GM18951 (cell line): ENCODE data around the gene WDFY1.

Experiments
- POLR2A ChIP-seq: IDR thresholded peaks from 4 replicates; pipeline ENCODE4 v1.6.1; 2011; ENCODE audit warnings: mild to moderate bottlenecking; ENCODE audit not compliant: insufficient read length, insufficient read depth; ENCODE audit errors: extremely low read depth
- in situ Hi-C: fragments of 300-500 bp; cut with MboI; formaldehyde crosslinking; loops from one replicate; pipeline ENCODE4 v1.12.0; 2022; ENCODE audit warnings: low sequenced_read_pairs, mixed read lengths, inconsistent platforms; ENCODE audit not compliant: unreplicated experiment

The WDFY1 gene

DNA sequence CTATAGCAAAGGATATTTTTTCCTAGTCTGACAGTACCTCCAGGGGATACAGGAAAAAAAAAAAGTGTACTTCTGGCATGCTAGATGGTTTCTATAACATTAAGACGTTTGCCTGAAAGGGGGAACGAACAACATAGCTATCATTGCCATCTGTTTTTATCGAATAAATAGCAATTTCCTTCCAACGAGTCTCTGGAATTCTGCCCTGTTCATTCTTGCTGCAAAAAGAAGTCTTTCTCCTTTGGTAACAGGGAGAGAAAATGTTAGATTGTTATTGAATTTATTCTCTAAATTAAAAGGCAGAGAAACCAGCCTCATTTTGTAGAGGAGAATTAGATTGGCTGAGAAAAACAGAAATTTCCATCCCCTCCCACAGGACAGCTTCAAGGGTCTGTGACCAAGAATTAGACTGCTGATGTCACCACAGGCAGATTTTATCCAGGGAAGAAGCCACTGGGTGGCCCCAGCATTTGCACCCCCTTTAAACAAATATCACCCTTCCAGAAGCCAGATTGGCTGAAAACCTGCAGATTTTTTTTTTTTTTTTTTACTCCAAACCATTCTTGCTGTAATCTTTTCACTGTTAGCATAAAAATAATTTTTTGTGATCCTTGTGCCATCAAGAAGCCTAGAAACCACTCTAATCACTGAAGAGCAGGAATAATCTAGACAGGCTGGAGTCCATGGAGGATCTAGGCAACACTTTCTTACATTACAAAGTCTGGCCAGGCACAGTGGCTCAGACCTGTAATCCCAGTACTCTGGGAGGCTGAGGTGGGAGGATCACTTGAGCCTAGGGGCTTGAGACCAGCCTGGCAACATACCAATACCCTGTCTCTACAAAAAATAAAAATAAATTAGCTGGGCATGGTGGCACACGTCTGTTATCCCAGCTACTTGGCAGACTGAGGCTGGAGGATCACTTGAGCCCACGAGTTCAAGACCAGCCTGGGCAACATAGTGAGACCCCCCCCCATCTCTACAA lies 12.0 kb downstream of the WDFY1 start:
- in situ Hi-C loops: no loop called here
- no peak for TF ChIP-seq POLR2A

DNA sequence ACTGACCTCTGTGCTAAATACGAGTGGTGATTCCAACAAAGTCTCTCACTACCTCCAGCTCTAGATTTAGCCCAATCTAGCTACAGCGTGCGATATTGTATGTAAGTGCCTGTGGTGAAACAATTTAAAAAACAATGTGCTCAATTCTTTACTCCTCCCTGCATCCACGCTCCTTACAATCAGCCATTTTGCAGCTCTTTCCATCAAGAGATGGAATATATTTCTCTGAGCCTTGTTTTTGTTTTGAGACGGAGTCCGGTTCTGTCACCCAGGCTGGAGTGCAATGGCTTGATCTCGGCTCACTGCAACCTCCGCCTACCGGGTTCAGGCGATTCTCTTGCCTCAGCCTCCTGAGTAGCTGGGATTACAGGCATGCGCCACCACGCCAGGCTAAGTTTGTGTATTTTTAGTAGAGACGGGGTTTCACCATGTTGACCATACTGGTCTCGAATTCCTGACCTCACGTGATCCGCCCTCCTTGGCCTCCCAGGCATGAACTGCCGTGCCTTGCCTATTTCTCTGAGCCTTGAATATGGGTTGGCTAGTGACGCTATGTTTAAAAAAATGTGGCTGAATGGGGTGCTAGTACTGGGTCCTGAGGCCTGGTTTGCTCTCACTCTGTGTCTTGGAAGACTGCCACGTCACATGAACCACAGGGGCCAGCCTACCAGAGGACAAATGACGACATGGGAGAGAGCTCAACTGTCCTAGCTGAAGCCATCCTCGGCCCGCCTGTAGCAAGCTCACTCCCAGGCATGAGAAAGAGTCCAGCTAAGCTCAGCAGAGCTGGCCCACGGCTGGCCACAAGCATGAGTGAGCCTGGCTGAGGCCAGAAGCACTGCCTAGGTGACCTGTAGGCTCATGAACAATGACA lies 14.8 kb downstream of the WDFY1 start:
- in situ Hi-C loops: no loop called here
- no peak for TF ChIP-seq POLR2A

GRCh38 chr2:223929571-223930102 lies 15.5 kb downstream of the WDFY1 start:
- TF ChIP-seq POLR2A: no peak
- in situ Hi-C loops: no loop called here

DNA sequence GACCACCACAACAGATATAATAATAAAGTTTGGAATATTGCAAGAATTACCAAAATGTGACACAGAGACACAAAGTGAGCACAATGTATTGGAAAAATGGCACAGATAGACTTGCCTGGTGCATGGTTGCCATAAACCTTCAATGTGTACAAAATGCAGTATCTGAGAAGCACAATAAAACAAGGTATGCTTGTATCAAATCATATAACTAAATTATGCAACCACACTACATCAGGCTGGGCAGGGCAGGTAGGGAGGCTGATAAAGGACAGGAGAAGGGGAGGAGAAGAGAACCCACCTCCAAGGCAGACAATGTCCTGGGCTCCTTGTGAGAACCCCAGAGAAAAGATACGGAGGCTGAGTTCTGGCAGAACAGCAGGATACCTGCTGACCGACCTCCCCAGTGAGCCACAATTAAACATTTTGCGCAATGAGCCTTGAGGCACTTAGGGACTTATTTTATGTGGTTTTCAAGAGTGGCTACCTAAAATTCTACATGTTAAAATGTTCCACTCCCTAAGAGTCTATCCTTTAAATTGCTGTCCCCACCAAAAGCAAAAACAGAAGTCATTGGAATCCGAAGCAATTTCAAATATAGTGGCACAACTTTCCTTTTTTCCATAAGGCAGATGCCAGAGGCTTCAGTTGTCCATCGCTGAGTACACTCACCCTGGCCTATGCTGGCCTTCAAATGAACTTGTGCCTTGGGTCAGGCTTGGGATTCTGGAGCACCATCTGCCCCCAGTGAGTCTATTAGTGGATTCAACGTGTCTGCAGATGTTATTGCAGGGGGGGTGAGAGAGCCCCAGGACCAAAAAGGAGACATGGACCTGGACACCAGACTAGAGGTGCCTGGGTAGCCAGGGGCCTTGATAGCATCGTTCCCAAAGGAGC lies 16.8 kb downstream of the WDFY1 start:
- no peak for TF ChIP-seq POLR2A
- in situ Hi-C loops: no loop called here

GRCh38 chr2:223925106-223925505 lies 20.0 kb downstream of the WDFY1 start:
- no peak for TF ChIP-seq POLR2A
- in situ Hi-C loops: no loop called here

DNA sequence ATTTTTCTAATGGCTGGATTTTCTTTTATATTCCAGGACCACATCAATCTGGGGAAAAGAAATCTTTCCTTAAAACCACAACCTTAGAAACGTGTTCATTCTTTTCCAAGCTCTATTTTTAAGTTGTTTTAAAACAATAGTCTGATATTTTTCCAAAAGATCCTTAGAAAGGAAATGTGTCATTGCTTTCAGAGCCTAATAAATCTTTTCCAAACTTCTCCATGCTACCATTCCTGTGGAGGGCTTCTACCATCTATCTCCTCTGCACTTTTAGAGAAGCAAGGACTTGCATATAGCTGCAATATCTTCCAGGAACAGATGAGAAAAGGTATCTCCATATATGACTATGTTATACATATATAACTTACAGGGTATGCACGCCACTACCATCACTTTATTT lies 21.2 kb downstream of the WDFY1 start:
- in situ Hi-C loops: no loop called here
- TF ChIP-seq POLR2A: no peak

GRCh38 chr2:223922308-223922707 lies 22.8 kb downstream of the WDFY1 start:
- TF ChIP-seq POLR2A: no peak
- in situ Hi-C loops: no loop called here

GRCh38 chr2:223921204-223921603 lies 23.9 kb downstream of the WDFY1 start:
- TF ChIP-seq POLR2A: no peak
- in situ Hi-C loops: no loop called here

DNA sequence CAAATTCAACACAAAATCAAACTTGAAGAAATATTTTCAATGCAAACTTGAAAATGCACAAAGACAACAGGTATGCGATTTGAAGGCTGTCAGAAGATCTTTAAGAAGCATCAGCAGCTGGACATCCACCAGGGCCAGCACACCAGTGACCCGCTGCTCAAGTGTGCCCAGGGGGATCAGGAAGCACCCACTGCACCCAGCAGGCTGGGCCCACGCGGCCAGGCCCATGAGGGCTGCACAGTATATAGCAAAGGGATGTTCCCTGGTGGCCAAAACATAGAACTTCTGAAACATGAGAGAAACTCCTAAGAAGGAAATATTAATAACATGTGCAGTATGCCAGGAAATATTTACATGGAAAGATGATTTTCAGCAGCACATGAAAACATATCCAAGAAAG lies 25.0 kb downstream of the WDFY1 start:
- in situ Hi-C loops: no loop called here
- TF ChIP-seq POLR2A: no peak

DNA sequence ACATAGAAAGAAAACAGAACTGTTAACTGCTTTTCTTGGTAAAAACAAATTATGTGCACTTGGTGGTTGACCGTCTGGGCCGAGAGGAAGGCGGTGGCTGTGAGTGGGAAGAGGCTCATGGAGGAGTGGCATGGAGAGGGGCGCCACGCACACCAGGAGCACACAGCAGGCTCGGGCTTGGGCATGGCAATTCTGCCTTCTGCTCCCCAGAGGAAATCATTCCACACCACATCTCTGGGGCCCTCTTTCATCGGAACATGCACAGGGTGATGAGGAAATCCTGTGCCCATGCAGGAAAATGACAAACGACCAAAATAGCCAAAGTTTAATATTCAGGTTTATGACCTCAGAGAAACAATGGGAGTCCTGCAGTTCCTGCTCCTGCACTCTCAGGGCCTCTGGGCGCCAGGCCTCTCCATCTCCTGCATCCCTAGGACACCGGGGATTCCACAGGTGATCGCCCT lies 26.4 kb downstream of the WDFY1 start:
- in situ Hi-C loops: no loop called here
- TF ChIP-seq POLR2A: no peak

DNA sequence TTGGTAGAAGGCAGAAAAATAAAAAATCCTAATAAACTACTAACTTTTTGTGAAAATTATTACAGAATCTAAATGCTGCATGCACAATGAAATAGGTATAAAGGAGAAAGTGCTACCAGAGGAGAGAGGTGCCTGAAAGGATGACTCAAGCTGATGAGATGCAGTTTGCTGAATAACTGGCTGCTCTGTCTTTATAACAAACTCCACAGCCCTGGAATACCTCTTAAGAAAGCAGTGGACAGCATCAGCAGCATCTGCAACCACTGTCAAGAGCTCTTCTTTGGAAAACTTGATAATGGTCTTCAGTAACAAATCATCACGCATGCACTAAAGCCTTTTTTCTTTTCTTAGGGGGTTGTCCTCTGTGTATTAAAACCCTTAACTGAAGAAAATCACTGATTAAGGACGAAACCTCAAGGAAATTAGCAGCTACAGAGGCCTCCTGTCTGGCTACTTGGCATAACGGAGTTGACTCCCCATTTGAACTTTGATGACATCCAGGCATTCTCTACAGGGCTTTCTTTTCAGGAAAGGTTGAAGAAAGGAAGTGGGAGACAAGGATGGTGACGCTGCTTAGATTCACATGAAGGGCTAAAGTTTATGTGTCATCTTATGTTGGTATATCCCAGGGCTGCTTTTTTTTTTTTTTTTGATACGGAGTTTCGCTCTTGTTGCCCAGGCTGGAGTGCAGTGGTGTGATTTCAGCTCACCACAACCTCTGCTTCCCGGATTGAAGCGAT lies 28.8 kb downstream of the WDFY1 start:
- in situ Hi-C loops: no loop called here
- TF ChIP-seq POLR2A: no peak

DNA sequence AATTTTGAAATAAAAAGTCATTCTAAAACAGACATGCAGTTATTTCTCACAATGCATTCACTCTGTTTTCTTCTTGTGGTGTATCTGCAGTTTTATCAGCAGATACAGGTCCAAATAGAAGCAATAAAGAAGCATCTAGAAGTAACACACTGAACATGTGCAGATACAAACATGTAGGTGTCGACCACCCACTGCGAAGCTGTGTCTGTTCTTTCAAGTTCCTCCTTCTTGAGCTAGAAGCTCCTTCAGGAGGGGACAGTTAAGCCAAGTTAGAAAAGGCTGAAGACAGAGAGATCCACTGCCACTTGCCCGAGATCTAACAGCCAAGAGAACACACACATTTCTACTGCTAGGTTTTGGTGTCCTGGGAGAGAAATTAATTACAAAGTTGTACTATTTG lies 30.1 kb downstream of the WDFY1 start:
- in situ Hi-C loops: no loop called here

GRCh38 chr2:223914324-223914723 lies 30.8 kb downstream of the WDFY1 start:
- in situ Hi-C loops: no loop called here
- TF ChIP-seq POLR2A: no peak

More for the DNA sequence above, 30.1 kb downstream of the WDFY1 start:
- TF ChIP-seq POLR2A: no peak
